SK-N-SH treated with all-trans-retinoic acid at 6 μM for 48 hours (cell line): ENCODE data around the gene COPS9.

Experiments used
- ATAC-seq: fragments of 200-7000 bp; cut with Tn5 transposase; 3 replicates; pipeline ENCODE4 v1.9.1; 2020; ENCODE audit warnings: mild to moderate bottlenecking, moderate library complexity
- ARNTL ChIP-seq: fragments of 450-650 bp; formaldehyde crosslinking; IDR thresholded peaks from 2 replicates; pipeline ENCODE4 v1.5.0; 2020; ENCODE audit warnings: low read depth, mild to moderate bottlenecking, moderate library complexity, borderline replicate concordance
- BACH2 ChIP-seq: fragments of 250-450 bp; sonication (Bioruptor Pico); IDR thresholded peaks from 2 replicates; pipeline ENCODE4 v1.9.0; 2021; ENCODE audit warnings: mild to moderate bottlenecking, borderline replicate concordance
- CSDC2 ChIP-seq: fragments of 250-450 bp; sonication (Bioruptor Pico); IDR thresholded peaks from 2 replicates; pipeline ENCODE4 v1.5.0; 2020; ENCODE audit warnings: mild to moderate bottlenecking, moderate library complexity
- ESRRG ChIP-seq: fragments of 250-450 bp; sonication (Bioruptor Pico); IDR thresholded peaks from 2 replicates; pipeline ENCODE4 v1.6.1; 2021; ENCODE audit warnings: mild to moderate bottlenecking
- GLIS3 ChIP-seq: fragments of 250-450 bp; sonication (Bioruptor Pico); IDR thresholded peaks from 2 replicates; pipeline ENCODE4 v1.5.0; 2020; ENCODE audit warnings: mild to moderate bottlenecking, moderate library complexity
- ISL1 ChIP-seq: fragments of 250-450 bp; sonication (Bioruptor Pico); IDR thresholded peaks from 2 replicates; pipeline ENCODE4 v2.1.2; 2022; ENCODE audit warnings: mild to moderate bottlenecking, moderate library complexity
- OSR1 ChIP-seq: fragments of 250-450 bp; sonication (Bioruptor Pico); IDR thresholded peaks from 2 replicates; pipeline ENCODE4 v1.8.0; 2022; ENCODE audit warnings: moderate library complexity, mild to moderate bottlenecking, inconsistent platforms
- PPARA ChIP-seq: fragments of 250-450 bp; sonication (Bioruptor Pico); IDR thresholded peaks from 2 replicates; pipeline ENCODE4 v1.5.0; 2020; ENCODE audit warnings: mild to moderate bottlenecking, borderline replicate concordance
- RARB ChIP-seq: fragments of 250-450 bp; sonication (Bioruptor Pico); IDR thresholded peaks from 2 replicates; pipeline ENCODE4 v1.8.0; 2021; ENCODE audit warnings: mild to moderate bottlenecking, moderate library complexity
- SNAI2 ChIP-seq: fragments of 250-450 bp; sonication (Bioruptor Pico); IDR thresholded peaks from 2 replicates; pipeline ENCODE4 v1.5.0; 2020; ENCODE audit warnings: mild to moderate bottlenecking, moderate library complexity
- TOX ChIP-seq: fragments of 250-450 bp; sonication (Bioruptor Pico); IDR thresholded peaks from 2 replicates; pipeline ENCODE4 v1.8.0; 2021; ENCODE audit warnings: mild to moderate bottlenecking, moderate library complexity, borderline replicate concordance
- ZC3H10 ChIP-seq: fragments of 250-450 bp; sonication (Bioruptor Pico); IDR thresholded peaks from 2 replicates; pipeline ENCODE4 v1.5.1; 2021; ENCODE audit warnings: mild to moderate bottlenecking, moderate library complexity
- ZFP3 ChIP-seq: fragments of 250-450 bp; sonication (Bioruptor Pico); IDR thresholded peaks from 2 replicates; pipeline ENCODE4 v1.5.0; 2020; ENCODE audit warnings: mild to moderate bottlenecking, moderate library complexity
- ZFP30 ChIP-seq: fragments of 450-650 bp; formaldehyde crosslinking; IDR thresholded peaks from 2 replicates; pipeline ENCODE4 v1.5.0; 2022; ENCODE audit warnings: mild to moderate bottlenecking, moderate library complexity
- ZNF565 ChIP-seq: fragments of 450-650 bp; formaldehyde crosslinking; conservative IDR thresholded peaks from 2 replicates; pipeline ENCODE4 v1.5.0; 2020; ENCODE audit warnings: low read depth, mild to moderate bottlenecking, moderate library complexity
- ZNF8 ChIP-seq: fragments of 450-650 bp; formaldehyde crosslinking; IDR thresholded peaks from 2 replicates; pipeline ENCODE4 v1.5.0; 2020; ENCODE audit warnings: mild to moderate bottlenecking, moderate library complexity
- TF ChIP-seq, protein P1 (sequence below): fragments of 250-450 bp; sonication (Bioruptor Pico); IDR thresholded peaks from 2 replicates; pipeline ENCODE4 v1.5.0; 2020; ENCODE audit warnings: mild to moderate bottlenecking, moderate library complexity
- TF ChIP-seq, protein P2 (sequence below): fragments of 250-450 bp; sonication (Bioruptor Pico); IDR thresholded peaks from 2 replicates; pipeline ENCODE4 v1.8.0; 2021; ENCODE audit warnings: low read depth, mild to moderate bottlenecking, moderate library complexity, borderline replicate concordance
- TF ChIP-seq, protein P3 (sequence below): fragments of 250-450 bp; sonication (Bioruptor Pico); IDR thresholded peaks from 2 replicates; pipeline ENCODE4 v1.5.1; 2020; ENCODE audit warnings: low read depth, mild to moderate bottlenecking, moderate library complexity
- TF ChIP-seq, protein P4 (sequence below): fragments of 250-450 bp; sonication (Bioruptor Pico); IDR thresholded peaks from 2 replicates; pipeline ENCODE4 v1.8.0; 2020; ENCODE audit warnings: mild to moderate bottlenecking, moderate library complexity, borderline replicate concordance
- TF ChIP-seq, protein P5 (sequence below): fragments of 250-450 bp; sonication (Bioruptor Pico); IDR thresholded peaks from 2 replicates; pipeline ENCODE4 v1.5.1; 2021; ENCODE audit warnings: mild to moderate bottlenecking, moderate library complexity

The COPS9 gene

DNA sequence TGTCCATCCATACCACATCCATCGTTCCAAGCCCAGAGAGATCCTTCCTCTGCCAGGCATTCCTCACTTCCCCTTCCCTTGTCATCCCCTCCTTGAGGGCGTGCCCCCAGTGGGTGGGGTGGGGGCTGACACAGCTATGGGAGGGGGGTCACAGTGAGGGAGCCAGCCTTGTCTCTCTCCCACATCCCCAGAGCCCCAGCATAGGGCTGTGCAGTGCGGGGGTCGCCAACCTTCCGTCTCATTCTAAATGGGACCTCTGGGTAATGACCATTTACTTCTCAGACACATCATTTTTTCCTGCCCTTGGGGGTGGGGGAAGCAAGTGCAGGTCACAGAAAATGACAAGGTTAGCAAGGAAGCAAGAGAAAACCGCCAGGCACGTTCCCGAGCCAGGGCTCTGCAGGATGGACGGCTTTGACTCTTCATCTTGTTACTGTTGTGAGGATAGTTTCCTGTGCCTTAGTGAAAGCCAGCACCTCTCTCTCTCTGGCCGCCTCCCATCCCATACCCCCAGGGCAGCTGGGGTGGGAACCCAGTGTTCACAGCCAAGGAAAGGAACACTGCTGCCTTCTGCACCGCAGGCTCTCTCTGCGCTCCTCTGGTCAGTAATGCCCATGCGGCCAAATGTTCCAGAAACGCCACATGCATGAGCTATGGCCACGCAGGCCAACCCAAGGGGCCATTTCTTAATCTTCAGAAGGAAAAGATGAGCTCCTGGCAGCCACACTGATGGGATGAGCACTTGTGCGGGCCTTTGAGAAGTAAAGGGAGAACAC, 27.0 kb upstream of the COPS9 start (continued):
- TF ChIP-seq, protein P1, sequence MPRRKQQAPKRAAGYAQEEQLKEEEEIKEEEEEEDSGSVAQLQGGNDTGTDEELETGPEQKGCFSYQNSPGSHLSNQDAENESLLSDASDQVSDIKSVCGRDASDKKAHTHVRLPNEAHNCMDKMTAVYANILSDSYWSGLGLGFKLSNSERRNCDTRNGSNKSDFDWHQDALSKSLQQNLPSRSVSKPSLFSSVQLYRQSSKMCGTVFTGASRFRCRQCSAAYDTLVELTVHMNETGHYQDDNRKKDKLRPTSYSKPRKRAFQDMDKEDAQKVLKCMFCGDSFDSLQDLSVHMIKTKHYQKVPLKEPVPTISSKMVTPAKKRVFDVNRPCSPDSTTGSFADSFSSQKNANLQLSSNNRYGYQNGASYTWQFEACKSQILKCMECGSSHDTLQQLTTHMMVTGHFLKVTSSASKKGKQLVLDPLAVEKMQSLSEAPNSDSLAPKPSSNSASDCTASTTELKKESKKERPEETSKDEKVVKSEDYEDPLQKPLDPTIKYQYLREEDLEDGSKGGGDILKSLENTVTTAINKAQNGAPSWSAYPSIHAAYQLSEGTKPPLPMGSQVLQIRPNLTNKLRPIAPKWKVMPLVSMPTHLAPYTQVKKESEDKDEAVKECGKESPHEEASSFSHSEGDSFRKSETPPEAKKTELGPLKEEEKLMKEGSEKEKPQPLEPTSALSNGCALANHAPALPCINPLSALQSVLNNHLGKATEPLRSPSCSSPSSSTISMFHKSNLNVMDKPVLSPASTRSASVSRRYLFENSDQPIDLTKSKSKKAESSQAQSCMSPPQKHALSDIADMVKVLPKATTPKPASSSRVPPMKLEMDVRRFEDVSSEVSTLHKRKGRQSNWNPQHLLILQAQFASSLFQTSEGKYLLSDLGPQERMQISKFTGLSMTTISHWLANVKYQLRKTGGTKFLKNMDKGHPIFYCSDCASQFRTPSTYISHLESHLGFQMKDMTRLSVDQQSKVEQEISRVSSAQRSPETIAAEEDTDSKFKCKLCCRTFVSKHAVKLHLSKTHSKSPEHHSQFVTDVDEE (CRISPR knock-in tag): no peak

DNA sequence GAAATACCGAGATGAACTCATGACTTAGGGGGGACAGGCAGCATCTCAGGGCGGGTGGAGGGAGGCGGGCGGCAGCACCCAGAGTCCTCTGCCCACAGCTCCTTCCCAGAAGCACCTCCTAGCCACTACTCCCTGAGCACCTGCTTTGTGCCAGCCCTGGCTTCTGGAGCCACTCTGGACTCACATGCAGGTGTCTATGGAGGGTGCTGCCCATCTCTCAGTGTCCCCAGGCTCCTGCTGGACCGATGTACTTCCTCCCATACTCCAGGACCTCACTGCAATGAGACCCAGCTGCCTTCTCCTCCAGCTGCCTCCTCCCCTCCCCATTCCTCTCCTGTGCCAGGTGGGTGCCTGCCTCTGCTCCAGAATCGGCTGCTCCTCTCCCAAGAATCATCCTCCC, 26.4 kb upstream of the COPS9 start:
- ATAC-seq: no peak
- TF ChIP-seq TOX (no peak), ZFP3 (CRISPR knock-in tag) (no peak), RARB (CRISPR knock-in tag) (no peak), ZC3H10 (CRISPR knock-in tag) (no peak), ESRRG (CRISPR knock-in tag) (no peak), SNAI2 (CRISPR knock-in tag) (no peak), BACH2 (CRISPR knock-in tag) (no peak), ZNF8 (CRISPR knock-in tag) (no peak), CSDC2 (CRISPR knock-in tag) (no peak), OSR1 (no peak), GLIS3 (CRISPR knock-in tag) (no peak), ISL1 (CRISPR knock-in tag) (no peak), ARNTL (no peak), ZFP30 (CRISPR knock-in tag) (no peak)
- TF ChIP-seq, protein P2, sequence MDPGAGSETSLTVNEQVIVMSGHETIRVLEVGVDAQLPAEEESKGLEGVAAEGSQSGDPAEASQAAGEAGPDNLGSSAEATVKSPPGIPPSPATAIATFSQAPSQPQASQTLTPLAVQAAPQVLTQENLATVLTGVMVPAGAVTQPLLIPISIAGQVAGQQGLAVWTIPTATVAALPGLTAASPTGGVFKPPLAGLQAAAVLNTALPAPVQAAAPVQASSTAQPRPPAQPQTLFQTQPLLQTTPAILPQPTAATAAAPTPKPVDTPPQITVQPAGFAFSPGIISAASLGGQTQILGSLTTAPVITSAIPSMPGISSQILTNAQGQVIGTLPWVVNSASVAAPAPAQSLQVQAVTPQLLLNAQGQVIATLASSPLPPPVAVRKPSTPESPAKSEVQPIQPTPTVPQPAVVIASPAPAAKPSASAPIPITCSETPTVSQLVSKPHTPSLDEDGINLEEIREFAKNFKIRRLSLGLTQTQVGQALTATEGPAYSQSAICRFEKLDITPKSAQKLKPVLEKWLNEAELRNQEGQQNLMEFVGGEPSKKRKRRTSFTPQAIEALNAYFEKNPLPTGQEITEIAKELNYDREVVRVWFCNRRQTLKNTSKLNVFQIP (CRISPR knock-in tag): no peak
- TF ChIP-seq, protein P3, sequence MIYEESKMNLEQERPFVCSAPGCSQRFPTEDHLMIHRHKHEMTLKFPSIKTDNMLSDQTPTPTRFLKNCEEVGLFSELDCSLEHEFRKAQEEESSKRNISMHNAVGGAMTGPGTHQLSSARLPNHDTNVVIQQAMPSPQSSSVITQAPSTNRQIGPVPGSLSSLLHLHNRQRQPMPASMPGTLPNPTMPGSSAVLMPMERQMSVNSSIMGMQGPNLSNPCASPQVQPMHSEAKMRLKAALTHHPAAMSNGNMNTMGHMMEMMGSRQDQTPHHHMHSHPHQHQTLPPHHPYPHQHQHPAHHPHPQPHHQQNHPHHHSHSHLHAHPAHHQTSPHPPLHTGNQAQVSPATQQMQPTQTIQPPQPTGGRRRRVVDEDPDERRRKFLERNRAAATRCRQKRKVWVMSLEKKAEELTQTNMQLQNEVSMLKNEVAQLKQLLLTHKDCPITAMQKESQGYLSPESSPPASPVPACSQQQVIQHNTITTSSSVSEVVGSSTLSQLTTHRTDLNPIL (CRISPR knock-in tag): no peak
- TF ChIP-seq, protein P4, sequence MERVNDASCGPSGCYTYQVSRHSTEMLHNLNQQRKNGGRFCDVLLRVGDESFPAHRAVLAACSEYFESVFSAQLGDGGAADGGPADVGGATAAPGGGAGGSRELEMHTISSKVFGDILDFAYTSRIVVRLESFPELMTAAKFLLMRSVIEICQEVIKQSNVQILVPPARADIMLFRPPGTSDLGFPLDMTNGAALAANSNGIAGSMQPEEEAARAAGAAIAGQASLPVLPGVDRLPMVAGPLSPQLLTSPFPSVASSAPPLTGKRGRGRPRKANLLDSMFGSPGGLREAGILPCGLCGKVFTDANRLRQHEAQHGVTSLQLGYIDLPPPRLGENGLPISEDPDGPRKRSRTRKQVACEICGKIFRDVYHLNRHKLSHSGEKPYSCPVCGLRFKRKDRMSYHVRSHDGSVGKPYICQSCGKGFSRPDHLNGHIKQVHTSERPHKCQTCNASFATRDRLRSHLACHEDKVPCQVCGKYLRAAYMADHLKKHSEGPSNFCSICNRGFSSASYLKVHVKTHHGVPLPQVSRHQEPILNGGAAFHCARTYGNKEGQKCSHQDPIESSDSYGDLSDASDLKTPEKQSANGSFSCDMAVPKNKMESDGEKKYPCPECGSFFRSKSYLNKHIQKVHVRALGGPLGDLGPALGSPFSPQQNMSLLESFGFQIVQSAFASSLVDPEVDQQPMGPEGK (CRISPR knock-in tag): no peak
- TF ChIP-seq, protein P5, sequence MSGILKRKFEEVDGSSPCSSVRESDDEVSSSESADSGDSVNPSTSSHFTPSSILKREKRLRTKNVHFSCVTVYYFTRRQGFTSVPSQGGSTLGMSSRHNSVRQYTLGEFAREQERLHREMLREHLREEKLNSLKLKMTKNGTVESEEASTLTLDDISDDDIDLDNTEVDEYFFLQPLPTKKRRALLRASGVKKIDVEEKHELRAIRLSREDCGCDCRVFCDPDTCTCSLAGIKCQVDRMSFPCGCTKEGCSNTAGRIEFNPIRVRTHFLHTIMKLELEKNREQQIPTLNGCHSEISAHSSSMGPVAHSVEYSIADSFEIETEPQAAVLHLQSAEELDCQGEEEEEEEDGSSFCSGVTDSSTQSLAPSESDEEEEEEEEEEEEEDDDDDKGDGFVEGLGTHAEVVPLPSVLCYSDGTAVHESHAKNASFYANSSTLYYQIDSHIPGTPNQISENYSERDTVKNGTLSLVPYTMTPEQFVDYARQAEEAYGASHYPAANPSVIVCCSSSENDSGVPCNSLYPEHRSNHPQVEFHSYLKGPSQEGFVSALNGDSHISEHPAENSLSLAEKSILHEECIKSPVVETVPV (CRISPR knock-in tag): no peak

DNA sequence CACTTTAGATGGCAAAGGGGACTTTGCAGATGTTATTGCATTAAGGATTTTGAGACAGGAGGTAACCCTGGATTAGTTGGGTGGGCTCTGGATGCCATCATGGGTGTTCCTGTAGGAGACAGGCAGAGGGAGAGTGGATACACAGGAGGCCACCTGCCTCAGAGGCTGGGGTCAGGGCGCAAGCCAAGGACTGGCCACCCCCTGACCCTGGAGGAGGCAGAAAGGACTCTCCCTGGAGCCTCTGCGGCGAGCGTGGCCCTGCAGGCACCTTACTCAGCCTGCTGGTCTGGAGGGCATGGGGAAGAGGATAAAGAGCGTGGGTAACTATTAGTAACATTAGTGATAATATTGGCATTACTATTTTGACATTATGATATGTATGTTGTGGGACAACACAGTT, 25.9 kb upstream of the COPS9 start:
- TF ChIP-seq, protein P5 (CRISPR knock-in tag): no peak
- TF ChIP-seq PPARA (CRISPR knock-in tag): no peak
- TF ChIP-seq BACH2 (CRISPR knock-in tag): no peak
- no peak for TF ChIP-seq ZNF565 (CRISPR knock-in tag)
- no peak for TF ChIP-seq CSDC2 (CRISPR knock-in tag)
- TF ChIP-seq ZC3H10 (CRISPR knock-in tag): no peak
- TF ChIP-seq GLIS3 (CRISPR knock-in tag): no peak
- TF ChIP-seq SNAI2 (CRISPR knock-in tag): no peak
- TF ChIP-seq OSR1: no peak
- no peak for TF ChIP-seq ZFP3 (CRISPR knock-in tag)
- no peak for ATAC-seq
